Nephron progenitor cell (in vitro differentiated cells): ENCODE results near the gene POTEI.
"Not testable (repeated sequence)": the region's sequence is repeated elsewhere in the genome, so short reads cannot be mapped to it uniquely, and the experiment has no call there.

ENCODE experiments used
- DNase-seq: peaks from one replicate; pipeline ENCODE4 v3.0.0; 2021
- H3K27ac Mint-ChIP-seq: 2 replicates; pipeline ENCODE4 v1.8.0; 2021; ENCODE audit warnings: mild to moderate bottlenecking, moderate library complexity, mixed read lengths
- H3K27me3 Mint-ChIP-seq: 2 replicates; pipeline ENCODE4 v1.8.0; 2021; ENCODE audit warnings: mild to moderate bottlenecking, low read depth, mixed read lengths; ENCODE audit not compliant: poor library complexity
- H3K36me3 Mint-ChIP-seq: 2 replicates; pipeline ENCODE4 v1.8.0; 2021; ENCODE audit warnings: low read depth, mixed read lengths
- H3K4me1 Mint-ChIP-seq: 2 replicates; pipeline ENCODE4 v1.8.0; 2021; ENCODE audit warnings: mixed read lengths
- H3K4me3 Mint-ChIP-seq: 2 replicates; pipeline ENCODE4 v1.8.0; 2021; ENCODE audit warnings: mild to moderate bottlenecking, moderate library complexity, mixed read lengths
- H3K9me3 Mint-ChIP-seq: 2 replicates; pipeline ENCODE4 v1.8.0; 2021; ENCODE audit warnings: mild to moderate bottlenecking, moderate library complexity, mixed read lengths

The POTEI gene

GRCh38 chr2:130418845-130419244 lies 90.3 kb downstream of the POTEI start:
- not testable (repeated sequence) for H3K4me1 Mint-ChIP-seq, H3K4me3 Mint-ChIP-seq, H3K9me3 Mint-ChIP-seq

GRCh38 chr2:130416693-130417092 lies 92.4 kb downstream of the POTEI start:
- not testable (repeated sequence) for H3K4me1 Mint-ChIP-seq, H3K9me3 Mint-ChIP-seq, H3K36me3 Mint-ChIP-seq, H3K4me3 Mint-ChIP-seq, H3K27ac Mint-ChIP-seq, H3K27me3 Mint-ChIP-seq
- DNase-seq, result peak; percentile 45

More at GRCh38 chr2:130418845-130419244, 90.3 kb downstream of the POTEI start:
- not testable (repeated sequence) for H3K36me3 Mint-ChIP-seq, DNase-seq, H3K27ac Mint-ChIP-seq, H3K27me3 Mint-ChIP-seq
